Measurements from ENCODE around the gene NARF. TPM values are rescaled to one million over a fixed set of nuclear protein-coding genes. Genes with fewer than 3 reads are reported as not detected.
A peak's percentile ranks its signal among the peaks of the same experiment; 100 is the strongest.
"Not testable (repeated sequence)": the region's sequence is repeated elsewhere in the genome, so short reads cannot be mapped to it uniquely, and the experiment has no call there.

NARF gene
- total RNA-seq, 1 donor from 2014 or later = 105 TPM

GRCh38 chr17:82447876-82448275, 10.7 kb upstream of the NARF start:
- DNase-seq = no peak

DNA sequence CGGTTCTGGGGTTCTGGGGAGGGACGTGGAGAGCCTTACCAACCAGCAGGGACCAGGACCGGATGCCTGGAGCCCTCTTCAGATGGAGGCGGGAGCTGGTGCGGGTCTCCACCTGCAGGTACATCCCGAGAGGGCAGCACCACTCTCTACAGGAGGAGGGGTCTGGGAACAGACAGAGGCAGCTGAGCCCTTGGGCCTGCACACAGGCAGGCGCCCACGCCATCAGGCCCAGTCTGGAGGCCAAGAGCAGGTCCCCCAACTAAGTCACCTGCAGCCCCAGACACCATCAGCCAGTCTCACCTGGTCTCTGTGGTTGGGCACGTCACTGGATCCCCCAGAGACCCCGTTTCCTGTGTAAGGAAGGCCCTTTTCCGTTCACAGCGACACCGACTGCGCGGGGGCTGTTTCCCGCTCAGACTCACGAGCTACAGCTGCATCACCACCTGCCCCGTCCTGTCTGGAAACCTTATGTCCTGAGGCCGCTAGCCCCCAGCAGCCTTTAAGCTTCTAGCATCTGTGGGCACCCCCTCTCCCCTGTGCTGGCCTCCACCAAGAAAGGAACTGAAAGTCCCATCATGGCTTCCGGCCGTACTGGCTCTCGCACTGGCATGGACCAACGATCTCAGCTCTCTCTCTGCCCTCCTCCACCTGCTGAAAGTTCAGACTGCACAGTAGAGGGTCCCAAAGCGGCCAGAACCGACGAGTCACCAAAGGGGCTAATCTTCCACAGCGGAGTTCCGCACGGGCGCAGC, 9.2 kb upstream of the NARF start:
- peak; percentile 34 for DNase-seq

- DNase-seq = no peak
These were observed 8.6 kb upstream of the NARF start for GRCh38 chr17:82449883-82450356.

DNA sequence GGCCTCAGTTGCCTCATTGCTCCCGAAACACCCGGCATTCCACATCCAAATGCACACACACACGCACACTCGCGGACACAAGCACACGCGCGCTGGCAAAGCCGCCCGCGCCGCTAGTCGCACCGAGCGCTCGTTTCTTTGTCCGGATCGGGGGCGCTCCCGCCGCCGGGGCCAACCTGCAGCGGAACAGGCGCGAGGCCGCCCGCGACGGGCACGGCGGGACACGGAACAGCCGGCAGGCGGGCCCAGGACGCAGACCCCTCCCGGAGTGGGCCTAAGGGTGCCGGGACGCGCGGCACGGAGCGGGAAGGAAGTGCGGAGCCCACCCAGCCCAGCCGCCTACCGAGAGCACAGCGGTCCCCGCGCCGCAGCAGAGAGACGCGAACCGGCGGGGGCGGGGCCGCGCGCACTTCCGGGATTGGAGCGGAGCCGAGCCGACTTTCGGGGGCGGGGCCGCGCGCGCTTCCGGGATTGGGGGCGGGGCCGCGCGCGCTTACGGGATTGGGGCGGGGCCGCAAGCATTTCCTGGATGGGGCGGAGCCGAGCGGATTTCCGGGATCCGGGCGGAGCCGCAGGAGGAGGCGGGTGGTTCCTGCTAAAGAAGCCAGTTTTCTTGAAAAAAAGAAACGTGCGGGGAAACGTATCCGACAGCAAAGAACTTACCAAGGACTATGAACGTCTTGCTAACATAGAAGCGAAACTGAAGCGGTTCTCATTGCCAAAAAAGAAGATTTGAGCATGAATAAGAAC, 8.0 kb upstream of the NARF start, which contains the start of gene CYBC1:
Gene CYBC1 (minus strand): TSS at position 396 of the 750 bp plus-strand sequence. CDS start 1,498 bp downstream, outside the sequence.
- peak; percentile 94 for DNase-seq

GRCh38 chr17:82452162-82452561, 6.4 kb upstream of the NARF start:
- DNase-seq = no peak

GRCh38 chr17:82453151-82453550, 5.4 kb upstream of the NARF start:
- DNase-seq = not testable (repeated sequence)

DNA sequence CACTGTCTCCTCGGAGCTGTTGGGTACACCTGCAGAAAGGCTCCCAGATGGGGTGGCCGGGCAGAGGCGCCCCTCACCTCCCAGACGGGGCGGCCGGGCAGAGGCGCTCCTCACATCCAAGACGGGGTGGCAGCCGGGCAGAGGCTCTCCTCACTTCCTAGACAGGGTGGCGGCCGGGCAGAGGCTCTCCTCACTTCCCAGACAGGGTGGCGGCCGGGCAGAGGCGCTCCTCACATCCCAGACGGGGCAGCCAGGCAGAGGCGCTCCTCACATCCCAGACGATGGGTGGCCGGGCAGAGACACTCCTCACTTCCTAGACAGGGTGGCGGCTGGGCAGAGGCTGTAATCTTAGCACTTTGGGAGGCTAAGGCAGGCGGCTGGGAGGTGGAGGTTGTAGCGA, 4.8 kb upstream of the NARF start:
- not testable (repeated sequence) for DNase-seq

GRCh38 chr17:82457073-82457928, 1.2 kb upstream of the NARF start:
- DNase-seq = no peak

- DNase-seq = no peak
These were observed 687 bp upstream of the NARF start for GRCh38 chr17:82457929-82458178.

DNA sequence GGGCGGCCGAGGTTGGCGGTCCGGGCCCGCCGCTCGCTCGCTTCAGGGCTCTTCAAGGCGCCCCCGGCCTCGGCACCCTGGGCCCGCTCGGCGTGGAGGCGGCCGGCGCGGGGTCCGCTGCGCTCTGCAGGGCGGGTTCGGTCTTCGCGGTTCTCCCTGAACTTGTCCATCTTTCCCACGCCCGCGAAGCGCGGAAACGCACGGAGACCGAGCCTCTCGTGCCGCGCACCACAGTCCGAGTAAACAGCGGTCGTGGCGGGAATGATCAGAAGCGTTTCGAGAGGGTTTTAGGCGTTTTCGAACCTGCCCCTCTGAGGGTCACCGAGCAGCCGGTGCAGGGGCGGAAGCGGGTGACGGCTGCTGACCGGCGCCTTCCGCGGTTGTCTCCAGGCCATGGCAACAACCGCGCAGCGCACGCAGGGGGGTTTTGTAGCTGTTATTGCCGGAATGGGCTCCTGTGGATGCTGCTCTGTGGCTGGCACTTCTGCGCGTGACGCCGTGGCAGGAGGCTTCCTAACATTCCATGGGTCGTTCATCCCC, 414 bp downstream of the NARF start:
- peak; percentile 83 for DNase-seq

DNA sequence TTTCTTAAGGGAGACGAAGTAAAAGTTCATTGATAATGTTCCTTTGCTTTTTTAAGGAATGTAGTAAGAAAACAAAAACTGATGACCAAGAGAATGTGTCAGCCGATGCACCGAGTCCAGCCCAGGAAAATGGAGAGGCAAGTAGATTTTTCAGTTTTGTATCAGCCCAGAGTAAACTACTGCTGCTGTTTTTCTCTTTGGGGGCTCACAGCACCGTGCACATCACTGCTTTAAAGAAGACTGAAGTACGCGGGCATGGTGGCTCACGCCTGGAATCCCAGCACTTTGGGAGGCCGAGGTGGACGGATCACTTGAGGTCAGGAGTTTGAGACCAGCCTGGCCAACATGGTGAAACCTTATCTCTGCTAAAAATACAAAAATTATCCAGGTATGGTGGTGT, 1.4 kb downstream of the NARF start:
- DNase-seq = not testable (repeated sequence)

DNA sequence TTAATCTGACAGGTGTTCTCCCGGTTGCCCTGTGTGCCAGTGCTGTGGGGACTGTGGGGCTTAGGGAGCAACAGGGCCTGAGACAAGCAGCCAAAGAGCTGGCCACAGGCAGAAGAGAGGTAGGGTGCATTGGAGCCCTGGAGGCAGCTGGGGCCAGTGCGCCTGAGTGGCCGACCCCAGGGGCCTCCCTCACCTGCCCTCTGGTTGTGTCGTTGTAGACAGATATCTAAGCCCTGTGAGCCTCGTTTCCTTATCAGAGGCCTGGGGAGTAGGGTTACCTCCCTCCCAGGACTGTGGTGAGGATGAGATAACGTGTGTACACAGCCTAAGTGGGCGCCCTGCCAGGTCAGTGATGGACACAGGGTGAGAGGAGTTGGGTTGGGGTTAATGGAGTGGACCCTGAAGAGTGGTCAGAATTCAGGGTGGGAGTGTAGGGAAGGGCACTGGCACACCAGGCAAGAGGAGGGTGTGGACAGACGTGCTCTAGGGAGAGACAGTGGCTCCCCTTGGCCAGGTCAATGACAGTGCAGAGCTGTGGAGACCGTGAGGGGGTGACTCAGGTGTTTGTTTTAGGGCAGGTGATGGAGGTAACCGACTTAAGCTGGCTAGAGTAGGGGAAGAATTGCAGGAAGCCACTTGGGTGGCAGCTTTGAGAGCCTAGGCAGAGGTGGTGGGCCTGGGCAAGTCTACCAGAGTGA, 3.4 kb downstream of the NARF start:
- DNase-seq = no peak

DNA sequence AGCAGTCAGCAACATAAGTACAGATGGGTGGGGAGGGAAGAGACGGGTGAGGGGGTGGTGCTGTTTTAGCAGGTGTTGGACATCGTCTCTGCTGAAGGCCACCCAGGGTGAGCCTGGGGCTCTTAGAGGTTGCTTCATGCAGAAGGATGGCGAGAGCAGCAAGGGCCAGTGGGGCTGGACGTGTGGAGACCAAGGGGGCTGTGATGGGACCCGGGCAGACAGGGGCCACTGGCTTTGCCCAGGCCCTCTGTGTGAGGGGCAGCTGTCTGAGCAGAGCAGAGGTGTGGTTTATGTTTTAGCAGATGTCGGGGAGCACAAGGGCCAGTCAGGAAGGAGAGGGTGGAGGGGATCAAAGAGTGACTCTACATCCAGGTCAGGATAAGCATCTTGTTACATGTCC, 4.8 kb downstream of the NARF start:
- DNase-seq = no peak

DNA sequence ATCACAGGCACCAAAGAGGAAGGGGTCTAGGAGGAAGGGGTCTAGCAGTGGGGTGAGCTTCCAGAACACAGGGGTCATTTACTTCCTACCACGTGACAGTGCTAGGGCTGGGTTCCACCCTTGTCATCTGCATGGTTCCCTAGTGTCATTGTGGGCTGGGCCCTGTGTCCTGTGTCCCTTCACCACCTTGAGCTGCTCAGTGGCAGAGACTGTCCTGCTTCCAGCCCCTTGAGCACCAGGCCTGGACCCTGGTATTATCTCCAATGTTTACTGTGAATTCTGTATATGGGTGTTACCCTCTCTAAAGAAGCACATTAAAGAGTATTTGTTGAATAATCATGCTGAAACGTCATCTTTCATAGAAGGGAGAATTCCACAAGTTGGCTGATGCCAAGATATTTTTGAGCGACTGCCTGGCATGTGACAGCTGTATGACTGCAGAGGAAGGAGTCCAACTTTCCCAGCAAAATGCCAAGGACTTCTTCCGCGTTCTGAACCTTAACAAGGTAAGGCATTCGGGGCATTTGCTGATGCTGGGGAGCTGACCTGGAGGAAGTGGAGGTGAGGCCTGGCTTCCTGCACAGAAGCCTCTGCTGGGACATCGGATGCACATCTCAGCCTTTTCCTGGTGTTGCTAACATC, 5.5 kb downstream of the NARF start:
- DNase-seq = peak; percentile 57

- no peak for DNase-seq
These were observed 6.0 kb downstream of the NARF start for GRCh38 chr17:82464567-82464929.

DNA sequence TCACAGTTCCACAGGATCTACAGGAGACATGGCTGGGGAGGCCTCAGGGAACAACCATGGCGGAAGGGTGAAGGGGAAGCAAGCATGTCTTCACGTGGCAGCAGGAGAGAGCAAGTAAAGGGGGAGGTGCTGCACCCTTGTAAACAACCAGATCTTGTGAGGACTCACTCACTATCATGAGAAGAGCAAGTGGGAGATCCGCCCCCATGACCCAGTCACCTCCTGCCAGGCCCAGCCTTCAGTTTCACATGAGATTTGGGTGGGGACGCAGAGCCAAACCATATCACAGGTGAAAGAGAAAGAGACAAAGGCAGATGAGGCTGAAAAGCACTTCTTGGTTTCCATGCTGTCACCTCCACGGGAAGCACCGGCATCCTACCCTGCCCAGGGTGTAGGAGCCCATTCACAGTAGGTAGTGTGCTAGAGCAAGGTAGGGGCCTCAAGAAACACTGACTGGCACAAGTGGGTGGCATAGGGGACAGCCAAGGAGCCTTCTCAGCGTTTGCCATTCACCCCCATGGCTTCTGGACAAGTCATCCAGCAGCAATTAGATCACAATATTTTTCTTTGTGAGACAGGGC, 6.6 kb downstream of the NARF start:
- no peak for DNase-seq

DNA sequence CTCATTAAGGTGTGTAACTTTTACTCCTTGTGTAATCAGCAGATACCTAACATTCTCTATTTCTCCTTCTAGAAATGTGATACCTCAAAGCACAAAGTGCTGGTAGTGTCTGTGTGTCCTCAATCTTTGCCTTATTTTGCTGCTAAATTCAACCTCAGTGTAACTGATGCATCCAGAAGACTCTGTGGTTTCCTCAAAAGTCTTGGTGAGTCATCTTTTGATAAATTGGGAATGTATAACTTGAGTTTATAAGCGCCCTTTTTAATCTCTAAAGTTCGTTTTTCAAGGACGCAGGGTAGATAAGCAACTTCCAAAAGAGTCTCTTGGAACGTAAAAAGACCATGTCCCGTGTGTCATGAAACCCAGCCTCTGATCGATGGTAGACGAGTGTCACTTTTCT, 10.2 kb downstream of the NARF start:
- DNase-seq = no peak

GRCh38 chr17:82470065-82470464, 11.5 kb downstream of the NARF start:
- no peak for DNase-seq

GRCh38 chr17:82474223-82475010, 15.9 kb downstream of the NARF start:
- DNase-seq = no peak

- peak; percentile 70 for DNase-seq
These were observed 16.9 kb downstream of the NARF start for GRCh38 chr17:82475458-82475857.

DNA sequence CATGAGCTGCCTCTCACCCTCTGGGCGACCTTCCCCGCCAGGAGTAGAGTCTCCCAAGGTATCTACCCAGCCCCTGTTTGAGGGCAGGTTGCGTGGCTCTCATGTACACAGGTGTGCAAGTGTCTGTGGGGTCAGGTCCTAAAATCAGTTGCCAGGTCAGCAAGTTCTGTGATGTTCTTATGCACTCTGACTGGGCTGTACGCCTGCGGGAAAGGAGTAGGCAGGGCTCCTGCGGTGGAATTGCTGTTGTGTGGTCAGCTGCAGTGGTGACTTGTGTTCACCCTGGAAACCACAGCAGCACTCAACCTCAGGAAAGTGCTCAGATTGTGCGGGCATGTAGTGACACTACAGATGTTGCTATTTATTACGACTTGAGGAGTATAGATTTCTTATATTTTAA, 19.4 kb downstream of the NARF start:
- no peak for DNase-seq
